ENCODE results near the gene TRMT6.

The TRMT6 gene

GRCh38 chr20:5973172-5973571, 22.8 kb upstream of the TRMT6 start:
- Histone ChIP-seq H3K27ac (ENCODE audit: low read length) (no peak overlapping the region), H2AFZ (ENCODE audit: low read depth, low read length) (no peak overlapping the region), H4K20me1 (ENCODE audit: insufficient read depth, low read length) (no peaks in the 10 kb centered on the region; the same call in 1 of the 2 replicates), H3K36me3 (ENCODE audit: insufficient read depth, low read length) (peaks cover 95% of the 10 kb centered on the region), H3K4me3 (ENCODE audit: low read depth in 1 of 2, low read length in 2 of 2) (no peak overlapping the region), H3K79me2 (ENCODE audit: insufficient read depth, low read length) (no peaks in the 10 kb centered on the region), H3K4me1 (ENCODE audit: insufficient read depth, low read length) (no peaks in the 10 kb centered on the region), H3K27me3 (ENCODE audit: insufficient read depth, low read length, poor library complexity) (no peaks in the 10 kb centered on the region), H3K4me2 (ENCODE audit: insufficient read depth, low read length) (no peak overlapping the region), H3K9ac (ENCODE audit: low read depth, low read length) (no peak overlapping the region), H3K9me3 (ENCODE audit: insufficient read depth, low read length, severe bottlenecking) (no peaks in the 10 kb centered on the region)
- no peak for TF ChIP-seq CTCF (IDR thresholded peaks at IDR 0.05; ENCODE audit: borderline replicate concordance, extremely low read depth, low read length, poor library complexity, severe bottlenecking)
- TF ChIP-seq EZH2 (IDR thresholded peaks at IDR 0.05; ENCODE audit: borderline replicate concordance, low read depth, low read length, severe bottlenecking): no peak
- DNase-seq (no peak), ATAC-seq (ENCODE audit: insufficient read depth, low read depth) (no peak)

- Histone ChIP-seq H3K4me2 (ENCODE audit: insufficient read depth, low read length) (no peak overlapping the region), H3K27me3 (ENCODE audit: insufficient read depth, low read length, poor library complexity) (no peaks in the 10 kb centered on the region), H3K36me3 (ENCODE audit: insufficient read depth, low read length) (peaks cover 95% of the 10 kb centered on the region), H2AFZ (ENCODE audit: low read depth, low read length) (no peak overlapping the region), H4K20me1 (ENCODE audit: insufficient read depth, low read length) (no peaks in the 10 kb centered on the region; the same call in 1 of the 2 replicates), H3K9ac (ENCODE audit: low read depth, low read length) (no peak overlapping the region), H3K4me1 (ENCODE audit: insufficient read depth, low read length) (no peaks in the 10 kb centered on the region), H3K79me2 (ENCODE audit: insufficient read depth, low read length) (peaks cover 3% of the 10 kb centered on the region; the same call in 1 of the 2 replicates), H3K9me3 (ENCODE audit: insufficient read depth, low read length, severe bottlenecking) (no peaks in the 10 kb centered on the region), H3K27ac (ENCODE audit: low read length) (no peak overlapping the region), H3K4me3 (ENCODE audit: low read depth in 1 of 2, low read length in 2 of 2) (no peak overlapping the region)
- DNase-seq (no peak), ATAC-seq (ENCODE audit: insufficient read depth, low read depth) (no peak)
- TF ChIP-seq EZH2 (IDR thresholded peaks at IDR 0.05; ENCODE audit: borderline replicate concordance, low read depth, low read length, severe bottlenecking): no peak
- no peak for TF ChIP-seq CTCF (IDR thresholded peaks at IDR 0.05; ENCODE audit: borderline replicate concordance, extremely low read depth, low read length, poor library complexity, severe bottlenecking)
These were observed 20.9 kb upstream of the TRMT6 start for GRCh38 chr20:5971203-5971602.

- TF ChIP-seq CTCF (IDR thresholded peaks at IDR 0.05; ENCODE audit: borderline replicate concordance, extremely low read depth, low read length, poor library complexity, severe bottlenecking): no peak
- no peak for TF ChIP-seq EZH2 (IDR thresholded peaks at IDR 0.05; ENCODE audit: borderline replicate concordance, low read depth, low read length, severe bottlenecking)
- Histone ChIP-seq H3K4me3 (ENCODE audit: low read depth in 1 of 2, low read length in 2 of 2) (no peak overlapping the region), H3K9ac (ENCODE audit: low read depth, low read length) (no peak overlapping the region), H3K79me2 (ENCODE audit: insufficient read depth, low read length) (peaks cover 3% of the 10 kb centered on the region; the same call in 1 of the 2 replicates), H3K27ac (ENCODE audit: low read length) (no peak overlapping the region), H2AFZ (ENCODE audit: low read depth, low read length) (no peak overlapping the region), H3K36me3 (ENCODE audit: insufficient read depth, low read length) (peaks cover 98% of the 10 kb centered on the region), H3K9me3 (ENCODE audit: insufficient read depth, low read length, severe bottlenecking) (no peaks in the 10 kb centered on the region), H3K4me1 (ENCODE audit: insufficient read depth, low read length) (no peaks in the 10 kb centered on the region), H4K20me1 (ENCODE audit: insufficient read depth, low read length) (no peaks in the 10 kb centered on the region; the same call in 1 of the 2 replicates), H3K27me3 (ENCODE audit: insufficient read depth, low read length, poor library complexity) (no peaks in the 10 kb centered on the region), H3K4me2 (ENCODE audit: insufficient read depth, low read length) (no peak overlapping the region)
- ATAC-seq (ENCODE audit: insufficient read depth, low read depth) (no peak), DNase-seq (no peak)
These were observed 20.0 kb upstream of the TRMT6 start for GRCh38 chr20:5970381-5970780.

GRCh38 chr20:5969940-5970339, 19.6 kb upstream of the TRMT6 start:
- no peak overlapping the region for H2AFZ ChIP-seq (ENCODE audit: low read depth, low read length)
- H3K4me2 ChIP-seq (ENCODE audit: insufficient read depth, low read length): no peak overlapping the region
- peaks cover 3% of the 10 kb centered on the region; the same call in 1 of the 2 replicates for H3K79me2 ChIP-seq (ENCODE audit: insufficient read depth, low read length)
- no peaks in the 10 kb centered on the region for H3K9me3 ChIP-seq (ENCODE audit: insufficient read depth, low read length, severe bottlenecking)
- peaks cover 98% of the 10 kb centered on the region for H3K36me3 ChIP-seq (ENCODE audit: insufficient read depth, low read length)
- no peak overlapping the region for H3K9ac ChIP-seq (ENCODE audit: low read depth, low read length)
- no peak for TF ChIP-seq EZH2 (IDR thresholded peaks at IDR 0.05; ENCODE audit: borderline replicate concordance, low read depth, low read length, severe bottlenecking)
- no peak for TF ChIP-seq CTCF (IDR thresholded peaks at IDR 0.05; ENCODE audit: borderline replicate concordance, extremely low read depth, low read length, poor library complexity, severe bottlenecking)
- ATAC-seq (ENCODE audit: insufficient read depth, low read depth): no peak
- no peak overlapping the region for H3K27ac ChIP-seq (ENCODE audit: low read length)
- H3K4me1 ChIP-seq (ENCODE audit: insufficient read depth, low read length): no peaks in the 10 kb centered on the region
- no peaks in the 10 kb centered on the region for H3K27me3 ChIP-seq (ENCODE audit: insufficient read depth, low read length, poor library complexity)
- H3K4me3 ChIP-seq (ENCODE audit: low read depth in 1 of 2, low read length in 2 of 2): no peak overlapping the region
- no peaks in the 10 kb centered on the region; the same call in 1 of the 2 replicates for H4K20me1 ChIP-seq (ENCODE audit: insufficient read depth, low read length)
- DNase-seq: no peak
